Duodenal mucosa (tissue), 2 donors: Measurements from ENCODE around the gene FSTL5.
"Not testable (repeated sequence)": the region's sequence is repeated elsewhere in the genome, so short reads cannot be mapped to it uniquely, and the experiment has no call there.

Experiments used
- H3K27ac ChIP-seq: one replicate; pipeline ENCODE4 v1.7.0; 2013; ENCODE audit warnings: low read depth, low read length
- H3K27me3 ChIP-seq, 2 donors: one replicate each; pipeline ENCODE4 v1.7.0; 2013; ENCODE audit warnings: low read length in 2 of 2, control low read depth in 1 of 2; ENCODE audit not compliant: insufficient read depth in 2 of 2, control insufficient read depth in 1 of 2
- H3K36me3 ChIP-seq, 2 donors: one replicate each; pipeline ENCODE4 v1.7.0; 2013; ENCODE audit warnings: low read length in 2 of 2, control low read depth in 1 of 2; ENCODE audit not compliant: insufficient read depth in 2 of 2, control insufficient read depth in 1 of 2
- H3K4me1 ChIP-seq, 2 donors: one replicate each; pipeline ENCODE4 v1.7.0; 2013; ENCODE audit warnings: low read length in 2 of 2, control low read depth in 1 of 2; ENCODE audit not compliant: insufficient read depth in 2 of 2, control insufficient read depth in 1 of 2
- H3K4me3 ChIP-seq, 2 donors: one replicate each; pipeline ENCODE4 v1.7.0; 2013; ENCODE audit warnings: low read length in 2 of 2, low read depth in 1 of 2
- H3K9ac ChIP-seq, 2 donors: one replicate each; pipeline ENCODE4 v1.7.0; 2013; ENCODE audit warnings: low read length in 2 of 2, low read depth in 1 of 2
- H3K9me3 ChIP-seq, 2 donors: one replicate each; pipeline ENCODE4 v1.7.0; 2013; ENCODE audit warnings: low read length in 2 of 2, control low read depth in 1 of 2; ENCODE audit not compliant: control insufficient read depth in 1 of 2

FSTL5 gene

DNA sequence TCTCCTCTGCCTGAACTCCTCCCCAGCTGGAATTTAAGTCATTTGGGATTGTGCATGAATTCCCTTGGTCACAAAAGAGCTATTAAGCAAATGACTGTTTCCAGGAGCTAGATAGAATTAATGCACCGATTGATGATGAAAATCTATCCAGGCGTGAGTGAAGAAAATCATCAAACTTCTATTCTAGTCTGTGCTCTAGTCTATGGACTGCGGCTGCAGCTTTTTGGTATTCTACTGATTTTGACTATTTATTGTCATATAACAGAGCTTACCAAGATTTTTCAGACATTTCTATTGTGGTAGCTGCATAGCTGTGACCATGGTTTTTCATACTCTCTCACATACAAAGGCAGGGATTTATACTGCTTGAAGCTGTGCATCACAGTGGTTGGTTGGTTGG lies 403.8 kb downstream of the FSTL5 start:
- Histone ChIP-seq H3K36me3 (no peaks in the 10 kb centered on the region), H3K27ac (no peak overlapping the region), H3K27me3 (no peaks in the 10 kb centered on the region), H3K4me1 (no peaks in the 10 kb centered on the region), H3K9me3 (no peaks in the 10 kb centered on the region), H3K9ac (no peak overlapping the region), H3K4me3 (no peak overlapping the region)

DNA sequence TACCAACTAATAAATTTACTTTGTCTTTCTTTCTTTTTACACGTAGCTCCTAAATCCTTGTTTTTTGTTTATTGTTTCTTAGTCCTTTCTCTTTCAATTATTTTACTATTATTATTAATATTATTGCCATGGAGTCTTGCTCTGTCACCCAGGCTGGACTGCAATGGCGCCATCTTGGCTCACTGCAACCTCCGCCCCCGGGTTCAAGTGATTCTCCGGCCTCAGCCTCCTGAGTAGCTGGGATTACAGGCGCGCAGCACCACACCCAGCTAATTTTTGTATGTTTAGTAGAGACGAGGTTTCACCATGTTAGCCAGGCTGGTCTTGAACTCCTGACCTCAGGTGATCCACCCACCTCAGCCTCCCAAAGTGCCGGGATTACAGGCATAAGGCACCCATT lies 405.4 kb downstream of the FSTL5 start:
- H3K9ac ChIP-seq, H3K27ac ChIP-seq, H3K4me1 ChIP-seq, H3K27me3 ChIP-seq, H3K9me3 ChIP-seq, H3K36me3 ChIP-seq, H3K4me3 ChIP-seq: not testable (repeated sequence)

DNA sequence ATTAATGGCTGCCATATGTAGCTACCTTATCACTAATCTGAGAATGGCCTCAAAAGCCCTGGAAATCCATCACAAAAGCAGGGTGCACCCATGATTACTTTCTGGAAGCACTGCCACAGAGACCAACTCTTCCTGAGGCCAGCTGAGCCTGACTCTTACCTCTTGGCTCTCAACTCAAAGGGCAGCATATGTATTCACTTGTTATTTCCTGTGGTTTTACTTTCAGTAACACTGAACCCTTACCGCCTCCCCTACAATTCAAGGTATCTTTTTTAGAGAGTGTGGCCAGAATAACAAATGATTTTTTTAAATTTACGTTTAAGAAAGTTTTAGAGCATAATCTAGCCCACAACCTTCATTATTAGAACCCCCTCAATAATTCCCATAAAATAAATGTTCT lies 434.9 kb downstream of the FSTL5 start:
- H3K4me3 ChIP-seq, result no peak overlapping the region
- no peaks in the 10 kb centered on the region for H3K36me3 ChIP-seq
- H3K9me3 ChIP-seq, result no peaks in the 10 kb centered on the region

DNA sequence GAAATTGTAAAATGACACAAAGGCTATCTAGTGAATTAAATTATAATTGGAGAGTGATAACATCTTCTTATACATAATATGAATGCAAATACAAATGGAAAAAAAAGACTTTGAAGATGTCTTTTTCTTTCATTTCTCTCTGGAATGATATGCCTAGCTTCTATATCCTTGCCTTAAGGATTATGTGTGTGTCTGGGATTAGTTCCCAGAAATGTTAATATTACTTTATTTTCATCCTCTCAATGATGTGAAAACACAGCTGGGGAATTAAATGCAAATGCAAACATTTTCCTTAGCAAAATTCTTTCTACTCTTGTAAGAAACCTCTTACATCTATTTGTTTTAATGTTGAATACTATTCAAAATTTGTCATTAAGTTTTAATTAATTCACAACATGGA lies 441.9 kb downstream of the FSTL5 start:
- peaks cover 0 to 5% of the 10 kb centered on the region in 2 donors for H3K9me3 ChIP-seq
- H3K4me3 ChIP-seq, result no peak overlapping the region
- no peaks in the 10 kb centered on the region for H3K27me3 ChIP-seq
- no peaks in the 10 kb centered on the region for H3K4me1 ChIP-seq
- no peak overlapping the region for H3K27ac ChIP-seq
- H3K9ac ChIP-seq, result no peak overlapping the region
- no peaks in the 10 kb centered on the region for H3K36me3 ChIP-seq

More for the DNA sequence above, 434.9 kb downstream of the FSTL5 start:
- no peak overlapping the region for H3K9ac ChIP-seq
- no peak overlapping the region for H3K27ac ChIP-seq
- H3K27me3 ChIP-seq, result no peaks in the 10 kb centered on the region
- no peaks in the 10 kb centered on the region for H3K4me1 ChIP-seq

DNA sequence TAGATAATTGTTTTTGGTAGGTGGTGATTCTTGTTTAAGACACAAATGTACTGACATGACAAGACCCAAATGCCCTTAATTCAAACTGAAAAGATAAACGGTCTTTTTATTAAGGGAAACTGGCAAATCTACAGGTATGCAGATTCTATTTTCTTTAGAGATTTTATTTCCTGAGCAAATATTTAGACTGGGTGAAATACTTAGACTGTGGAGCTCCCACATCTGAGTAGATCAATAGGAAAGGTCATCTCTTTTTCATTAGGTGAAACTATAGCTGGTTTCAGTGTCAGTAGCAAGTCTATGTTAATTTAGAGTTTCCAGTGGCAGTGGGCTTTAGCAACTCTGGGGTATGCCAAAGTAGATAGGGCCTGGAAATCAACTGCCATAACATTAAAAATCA lies 446.7 kb downstream of the FSTL5 start:
- Histone ChIP-seq H3K4me1 (no peaks in the 10 kb centered on the region), H3K27me3 (no peaks in the 10 kb centered on the region), H3K4me3 (no peak overlapping the region), H3K27ac (no peak overlapping the region), H3K9me3 (peaks cover 0 to 5% of the 10 kb centered on the region in 2 donors), H3K36me3 (no peaks in the 10 kb centered on the region), H3K9ac (no peak overlapping the region)

DNA sequence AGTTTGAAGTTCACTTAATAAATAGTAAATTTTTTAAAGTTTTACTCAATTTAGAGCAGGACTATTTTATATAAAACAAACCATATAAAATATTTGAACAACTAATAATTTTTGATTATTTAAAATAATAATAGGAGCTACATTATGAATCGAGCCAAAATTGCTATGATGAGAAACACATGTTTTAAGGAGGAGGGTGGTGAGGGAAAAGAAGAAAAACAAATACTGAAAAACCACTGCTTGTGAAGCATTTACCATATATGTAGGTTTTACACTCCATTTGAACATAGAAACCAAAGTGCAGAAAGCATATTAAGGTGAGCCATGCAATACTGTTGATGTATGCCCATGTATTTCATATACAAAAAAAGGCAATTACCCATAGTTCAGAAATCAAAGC lies 448.9 kb downstream of the FSTL5 start:
- Histone ChIP-seq H3K9ac (no peak overlapping the region), H3K27ac (no peak overlapping the region), H3K36me3 (no peaks in the 10 kb centered on the region), H3K9me3 (no peaks in the 10 kb centered on the region), H3K4me3 (no peak overlapping the region), H3K4me1 (no peaks in the 10 kb centered on the region), H3K27me3 (no peaks in the 10 kb centered on the region)

DNA sequence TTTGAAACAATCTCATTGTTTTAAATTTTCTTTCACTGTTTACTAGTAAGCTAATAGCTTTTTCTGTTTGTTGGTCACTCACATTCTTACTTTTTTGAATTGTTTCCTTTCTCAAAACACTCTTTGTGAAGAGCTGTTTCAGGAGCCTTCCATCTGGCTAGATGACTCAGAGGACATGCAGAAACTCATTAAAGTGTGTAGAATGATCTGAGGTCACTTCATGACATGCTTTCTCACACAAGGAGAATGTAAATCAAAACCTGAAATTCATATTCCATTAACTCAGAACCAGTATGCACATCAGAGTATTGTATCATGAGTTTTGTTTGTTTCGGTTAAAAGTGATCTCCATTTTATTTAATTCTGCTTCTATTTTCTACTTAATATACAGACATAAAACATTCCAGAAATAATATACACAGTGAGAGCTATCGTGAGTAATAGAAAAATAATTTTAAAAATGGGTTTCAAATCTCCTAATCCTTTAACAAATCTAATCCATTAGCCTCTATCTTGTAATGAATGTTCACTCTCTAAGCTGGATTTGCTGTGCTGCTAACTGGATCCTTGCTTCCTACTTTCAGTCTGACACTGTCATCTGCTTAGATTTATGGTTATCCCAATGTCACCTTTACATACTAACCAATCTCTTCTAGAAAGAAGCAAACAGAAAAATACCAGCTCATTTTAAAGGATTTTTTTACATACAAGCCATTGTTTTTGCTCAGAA lies 449.6 kb downstream of the FSTL5 start:
- H3K27ac ChIP-seq, result no peak overlapping the region

DNA sequence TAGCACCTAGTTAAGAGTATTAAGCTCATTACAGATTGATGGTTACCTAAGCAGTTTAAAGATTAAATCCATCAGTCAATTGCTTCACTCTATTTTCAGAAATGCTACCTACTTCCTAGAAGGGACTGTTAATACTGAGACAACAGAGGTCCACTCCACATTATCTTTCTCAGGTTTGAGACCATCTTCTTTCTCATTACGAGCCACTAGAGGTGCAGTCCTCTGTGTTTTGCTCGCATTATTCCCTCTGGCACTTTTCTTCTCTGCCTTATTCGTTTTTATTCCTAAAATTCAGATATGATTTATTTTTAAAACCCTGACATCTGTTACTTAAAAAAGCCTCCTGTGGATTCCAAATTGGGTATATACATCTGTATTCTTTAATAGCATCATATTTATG lies 459.1 kb downstream of the FSTL5 start:
- H3K4me1 ChIP-seq, result no peaks in the 10 kb centered on the region
- no peak overlapping the region for H3K27ac ChIP-seq
- H3K36me3 ChIP-seq, result no peaks in the 10 kb centered on the region
- H3K4me3 ChIP-seq, result no peak overlapping the region
- H3K9ac ChIP-seq, result no peak overlapping the region
- no peaks in the 10 kb centered on the region for H3K9me3 ChIP-seq
- H3K27me3 ChIP-seq, result no peaks in the 10 kb centered on the region

More for the DNA sequence above, 449.6 kb downstream of the FSTL5 start:
- H3K9me3 ChIP-seq, result no peaks in the 10 kb centered on the region
- H3K27me3 ChIP-seq, result no peaks in the 10 kb centered on the region
- H3K36me3 ChIP-seq, result no peaks in the 10 kb centered on the region
- H3K9ac ChIP-seq, result no peak overlapping the region
- no peaks in the 10 kb centered on the region for H3K4me1 ChIP-seq
- H3K4me3 ChIP-seq, result no peak overlapping the region

DNA sequence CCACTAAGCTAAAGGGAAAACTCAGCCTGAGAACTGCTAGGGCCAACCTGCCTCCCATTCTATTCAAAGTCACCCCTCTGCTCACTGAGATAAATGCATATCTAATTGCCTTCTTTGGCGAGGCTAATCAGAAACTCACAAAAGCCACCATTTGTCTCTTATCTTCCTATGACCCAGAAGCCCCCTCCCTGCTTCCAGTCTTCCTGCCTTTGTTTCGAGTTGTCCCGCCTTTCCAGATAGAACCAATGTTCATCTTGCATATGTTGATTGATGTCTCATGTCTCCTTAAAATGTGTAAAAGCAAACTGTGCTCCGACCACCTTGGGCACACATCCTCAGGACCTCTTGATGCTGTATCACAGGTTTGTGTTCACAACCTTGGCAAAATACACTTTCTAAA lies 459.8 kb downstream of the FSTL5 start:
- Histone ChIP-seq H3K27me3 (no peaks in the 10 kb centered on the region), H3K4me3 (no peak overlapping the region), H3K27ac (no peak overlapping the region), H3K4me1 (no peaks in the 10 kb centered on the region), H3K36me3 (no peaks in the 10 kb centered on the region), H3K9me3 (no peaks in the 10 kb centered on the region), H3K9ac (no peak overlapping the region)

DNA sequence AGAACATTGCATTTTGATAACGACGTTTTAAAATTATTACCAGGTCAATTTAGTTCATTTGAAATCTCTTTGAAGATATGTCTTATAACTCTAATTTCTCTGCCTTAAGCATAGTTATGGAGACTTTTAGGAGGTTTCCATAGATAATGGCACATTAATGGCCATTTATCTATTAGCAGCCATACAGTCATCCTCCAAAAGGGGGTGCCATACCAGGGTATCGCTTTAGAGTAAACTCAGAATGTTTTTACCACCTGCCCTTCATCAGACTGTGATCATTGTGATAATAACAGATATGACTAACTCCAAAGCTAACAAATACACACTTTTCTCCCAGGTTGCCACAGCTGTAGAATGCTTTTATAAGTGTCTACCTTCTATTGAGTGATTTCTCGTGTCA lies 461.5 kb downstream of the FSTL5 start:
- Histone ChIP-seq H3K27ac (no peak overlapping the region), H3K36me3 (no peaks in the 10 kb centered on the region), H3K4me3 (no peak overlapping the region), H3K9me3 (no peaks in the 10 kb centered on the region), H3K27me3 (no peaks in the 10 kb centered on the region), H3K9ac (no peak overlapping the region), H3K4me1 (no peaks in the 10 kb centered on the region)

DNA sequence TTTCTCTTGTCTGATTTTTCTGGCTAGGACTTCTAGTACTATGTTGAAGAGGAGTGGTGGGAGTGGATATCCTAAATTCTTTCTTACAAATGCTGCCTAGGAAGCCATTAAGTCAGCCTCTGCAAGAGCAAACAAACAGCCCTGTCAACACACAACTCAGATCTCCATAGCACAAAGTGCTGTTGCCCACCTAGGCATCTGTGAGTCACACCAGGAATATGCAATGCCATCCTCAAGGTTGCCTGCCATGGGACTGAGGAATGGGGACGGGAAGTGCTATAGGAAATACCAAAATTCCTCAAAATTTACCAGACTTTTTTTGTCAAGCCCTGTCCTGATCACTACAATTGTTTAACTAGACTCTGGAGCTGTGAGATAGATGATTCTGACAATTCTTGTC lies 466.9 kb downstream of the FSTL5 start:
- Histone ChIP-seq H3K27ac (no peak overlapping the region), H3K36me3 (no peaks in the 10 kb centered on the region), H3K4me1 (no peaks in the 10 kb centered on the region), H3K9me3 (no peaks in the 10 kb centered on the region), H3K9ac (no peak overlapping the region), H3K4me3 (no peak overlapping the region), H3K27me3 (no peaks in the 10 kb centered on the region)
